Activated T-helper 2 cell treated with anti-CD3 and anti-CD28 coated beads, Interferon-gamma antibody, Interleukin-2, Interleukin-4, amounts not matched to agents 10 μg/mL and 5 μg/mL and 100 μg/mL, durations not matched to agents 14 hours and 24 hours and 36 hours (primary cell): Measurements from ENCODE around the gene HTT. TPM values are rescaled to one million over a fixed set of nuclear protein-coding genes. Genes with fewer than 3 reads are reported as not detected.

Experiments used
- DNase-seq: peaks from one replicate; pipeline ENCODE4 v3.0.0; 2021; ENCODE audit warnings: low spot score
- H3K27ac Mint-ChIP-seq: one replicate; pipeline ENCODE4 v1.8.0; 2021; ENCODE audit warnings: mixed read lengths
- H3K27me3 Mint-ChIP-seq: one replicate; pipeline ENCODE4 v1.8.0; 2021; ENCODE audit warnings: low read depth, mixed read lengths
- H3K36me3 Mint-ChIP-seq: one replicate; pipeline ENCODE4 v1.8.0; 2021; ENCODE audit warnings: low read depth, mixed read lengths
- H3K4me1 Mint-ChIP-seq: one replicate; pipeline ENCODE4 v1.8.0; 2021; ENCODE audit warnings: low read depth, mixed read lengths
- H3K4me3 Mint-ChIP-seq: one replicate; pipeline ENCODE4 v1.8.0; 2021; ENCODE audit warnings: low read depth, mild to moderate bottlenecking, moderate library complexity, mixed read lengths
- H3K9me3 Mint-ChIP-seq: one replicate; pipeline ENCODE4 v1.8.0; 2021; ENCODE audit warnings: mixed read lengths
- intact Hi-C: fragments of 100-400 bp; cut with micrococcal nuclease; formaldehyde crosslinking; loops from one replicate; pipeline ENCODE4 v1.15.1; 2023
- total RNA-seq: library from RNA; stranded (reverse); gene quantifications from 2 replicates; pipeline ENCODE4 v1.2.3, GENCODE V29; 2022

The HTT gene
- total RNA-seq, 1 donor from 2014 or later: 65.3 TPM

- Mint-ChIP-seq H3K4me1 (peaks cover 21% of the 10 kb centered on the region), H3K36me3 (peaks cover 66% of the 10 kb centered on the region), H3K27me3 (no peaks in the 10 kb centered on the region), H3K9me3 (no peaks in the 10 kb centered on the region), H3K27ac (no peak overlapping the region), H3K4me3 (no peak overlapping the region)
- intact Hi-C loops: loop anchor here (10.0 kb wide), 1 partner anchor 243 kb away; the partner anchor contains the start of genes GRK4 and NOP14
- no peak for DNase-seq
Measured at GRCh38 chr4:3207531-3208037, 133.1 kb downstream of the HTT start.

- H3K36me3 Mint-ChIP-seq: peaks cover 68% of the 10 kb centered on the region
- H3K4me1 Mint-ChIP-seq: peaks cover 9% of the 10 kb centered on the region
- no peaks in the 10 kb centered on the region for H3K27me3 Mint-ChIP-seq
- DNase-seq: no peak
- H3K4me3 Mint-ChIP-seq: no peak overlapping the region
- intact Hi-C loops: loop anchor here (10.0 kb wide), 1 partner anchor 244 kb away; the partner anchor contains the start of genes GRK4 and NOP14
- no peak overlapping the region for H3K27ac Mint-ChIP-seq
- H3K9me3 Mint-ChIP-seq: no peaks in the 10 kb centered on the region
Measured at GRCh38 chr4:3208826-3209225, 134.3 kb downstream of the HTT start.

GRCh38 chr4:3209551-3210325, 135.3 kb downstream of the HTT start:
- Mint-ChIP-seq H3K27me3 (no peaks in the 10 kb centered on the region), H3K27ac (no peak overlapping the region), H3K9me3 (no peaks in the 10 kb centered on the region), H3K36me3 (peaks cover 72% of the 10 kb centered on the region), H3K4me1 (peaks cover 4% of the 10 kb centered on the region), H3K4me3 (no peak overlapping the region)
- intact Hi-C loops: loop anchor here (10.0 kb wide), 1 partner anchor 245 kb away; the partner anchor contains the start of genes GRK4 and NOP14
- no peak for DNase-seq

GRCh38 chr4:3210467-3210866, 136.0 kb downstream of the HTT start:
- Mint-ChIP-seq H3K36me3 (peaks cover 77% of the 10 kb centered on the region), H3K27ac (no peak overlapping the region)

GRCh38 chr4:3211866-3212265, 137.4 kb downstream of the HTT start:
- peaks cover 79% of the 10 kb centered on the region for H3K36me3 Mint-ChIP-seq
- no peak overlapping the region for H3K4me3 Mint-ChIP-seq
- no peak for DNase-seq
- no peaks in the 10 kb centered on the region for H3K9me3 Mint-ChIP-seq
- no peak overlapping the region for H3K27ac Mint-ChIP-seq
- peaks cover 4% of the 10 kb centered on the region for H3K4me1 Mint-ChIP-seq
- H3K27me3 Mint-ChIP-seq: no peaks in the 10 kb centered on the region
- intact Hi-C loops: no loop called here

More at GRCh38 chr4:3210467-3210866, 136.0 kb downstream of the HTT start:
- peaks cover 4% of the 10 kb centered on the region for H3K4me1 Mint-ChIP-seq
- no peak overlapping the region for H3K4me3 Mint-ChIP-seq
- DNase-seq: no peak
- intact Hi-C loops: no loop called here
- no peaks in the 10 kb centered on the region for H3K27me3 Mint-ChIP-seq
- H3K9me3 Mint-ChIP-seq: no peaks in the 10 kb centered on the region

- Mint-ChIP-seq H3K4me3 (no peak overlapping the region), H3K27ac (no peak overlapping the region), H3K36me3 (peaks cover 78% of the 10 kb centered on the region), H3K9me3 (no peaks in the 10 kb centered on the region), H3K4me1 (peaks cover 2% of the 10 kb centered on the region), H3K27me3 (no peaks in the 10 kb centered on the region)
- intact Hi-C loops: no loop called here
- DNase-seq: no peak
Measured at GRCh38 chr4:3212391-3213105, 138.1 kb downstream of the HTT start.

GRCh38 chr4:3213106-3213425, 138.6 kb downstream of the HTT start:
- intact Hi-C loops: no loop called here
- DNase-seq: no peak
- H3K4me3 Mint-ChIP-seq: no peak overlapping the region
- no peaks in the 10 kb centered on the region for H3K9me3 Mint-ChIP-seq
- H3K27me3 Mint-ChIP-seq: no peaks in the 10 kb centered on the region
- H3K4me1 Mint-ChIP-seq: peaks cover under 1% of the 10 kb centered on the region
- H3K36me3 Mint-ChIP-seq: peaks cover 77% of the 10 kb centered on the region
- no peak overlapping the region for H3K27ac Mint-ChIP-seq

- no peak for DNase-seq
- H3K9me3 Mint-ChIP-seq: no peaks in the 10 kb centered on the region
Measured at GRCh38 chr4:3213661-3214250, 139.3 kb downstream of the HTT start.

GRCh38 chr4:3215256-3215655, 140.8 kb downstream of the HTT start:
- intact Hi-C loops: no loop called here
- Mint-ChIP-seq H3K9me3 (no peaks in the 10 kb centered on the region), H3K4me3 (no peak overlapping the region), H3K27me3 (no peaks in the 10 kb centered on the region), H3K36me3 (peaks cover 73% of the 10 kb centered on the region), H3K27ac (no peak overlapping the region), H3K4me1 (no peaks in the 10 kb centered on the region)
- no peak for DNase-seq

More at GRCh38 chr4:3213661-3214250, 139.3 kb downstream of the HTT start:
- H3K27me3 Mint-ChIP-seq: no peaks in the 10 kb centered on the region
- peaks cover 76% of the 10 kb centered on the region for H3K36me3 Mint-ChIP-seq
- H3K27ac Mint-ChIP-seq: no peak overlapping the region
- no peak overlapping the region for H3K4me3 Mint-ChIP-seq
- intact Hi-C loops: no loop called here
- no peaks in the 10 kb centered on the region for H3K4me1 Mint-ChIP-seq

GRCh38 chr4:3215733-3216132, 141.3 kb downstream of the HTT start:
- Mint-ChIP-seq H3K4me3 (no peak overlapping the region), H3K36me3 (peaks cover 70% of the 10 kb centered on the region), H3K27ac (no peak overlapping the region), H3K27me3 (no peaks in the 10 kb centered on the region), H3K9me3 (no peaks in the 10 kb centered on the region), H3K4me1 (no peaks in the 10 kb centered on the region)
- no peak for DNase-seq
- intact Hi-C loops: no loop called here

- Mint-ChIP-seq H3K36me3 (peaks cover 73% of the 10 kb centered on the region), H3K4me3 (no peak overlapping the region), H3K4me1 (no peaks in the 10 kb centered on the region), H3K27ac (no peak overlapping the region), H3K27me3 (no peaks in the 10 kb centered on the region), H3K9me3 (no peaks in the 10 kb centered on the region)
- intact Hi-C loops: no loop called here
- no peak for DNase-seq
Measured at GRCh38 chr4:3217266-3217665, 142.8 kb downstream of the HTT start.

- no peaks in the 10 kb centered on the region for H3K27me3 Mint-ChIP-seq
- no peaks in the 10 kb centered on the region for H3K9me3 Mint-ChIP-seq
- intact Hi-C loops: no loop called here
- no peak overlapping the region for H3K4me3 Mint-ChIP-seq
- no peak for DNase-seq
- peaks cover 73% of the 10 kb centered on the region for H3K36me3 Mint-ChIP-seq
- H3K27ac Mint-ChIP-seq: no peak overlapping the region
- H3K4me1 Mint-ChIP-seq: no peaks in the 10 kb centered on the region
Measured at GRCh38 chr4:3217771-3218170, 143.3 kb downstream of the HTT start.
